Measurements from ENCODE around the gene C1orf105.

The C1orf105 gene

DNA sequence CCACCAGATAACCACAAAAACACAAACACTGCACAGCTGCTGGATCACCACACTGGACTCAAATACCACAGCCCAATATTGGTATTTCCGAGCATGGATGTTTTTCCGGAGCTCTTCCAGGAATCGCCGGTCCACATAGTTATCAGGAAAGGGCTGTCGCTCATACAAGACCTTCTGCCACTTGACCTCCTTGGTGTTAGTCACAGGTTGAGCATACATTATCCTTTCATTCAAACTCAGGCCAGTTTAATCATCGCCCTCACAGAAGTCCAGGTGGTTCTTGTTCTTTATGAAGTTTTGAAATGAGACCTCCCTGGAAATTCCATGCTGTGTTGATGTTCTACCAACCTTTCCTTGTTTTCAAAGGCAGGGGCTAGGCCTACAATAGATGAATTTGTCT lies 21.9 kb downstream of the C1orf105 start:
- TF ChIP-seq, protein P1, sequence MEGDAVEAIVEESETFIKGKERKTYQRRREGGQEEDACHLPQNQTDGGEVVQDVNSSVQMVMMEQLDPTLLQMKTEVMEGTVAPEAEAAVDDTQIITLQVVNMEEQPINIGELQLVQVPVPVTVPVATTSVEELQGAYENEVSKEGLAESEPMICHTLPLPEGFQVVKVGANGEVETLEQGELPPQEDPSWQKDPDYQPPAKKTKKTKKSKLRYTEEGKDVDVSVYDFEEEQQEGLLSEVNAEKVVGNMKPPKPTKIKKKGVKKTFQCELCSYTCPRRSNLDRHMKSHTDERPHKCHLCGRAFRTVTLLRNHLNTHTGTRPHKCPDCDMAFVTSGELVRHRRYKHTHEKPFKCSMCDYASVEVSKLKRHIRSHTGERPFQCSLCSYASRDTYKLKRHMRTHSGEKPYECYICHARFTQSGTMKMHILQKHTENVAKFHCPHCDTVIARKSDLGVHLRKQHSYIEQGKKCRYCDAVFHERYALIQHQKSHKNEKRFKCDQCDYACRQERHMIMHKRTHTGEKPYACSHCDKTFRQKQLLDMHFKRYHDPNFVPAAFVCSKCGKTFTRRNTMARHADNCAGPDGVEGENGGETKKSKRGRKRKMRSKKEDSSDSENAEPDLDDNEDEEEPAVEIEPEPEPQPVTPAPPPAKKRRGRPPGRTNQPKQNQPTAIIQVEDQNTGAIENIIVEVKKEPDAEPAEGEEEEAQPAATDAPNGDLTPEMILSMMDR (IDR thresholded peaks at IDR 0.05; ENCODE audit: extremely low read depth, missing control alignments), result no peak
- DNase-seq (ENCODE audit: low spot score), result no peak

DNA sequence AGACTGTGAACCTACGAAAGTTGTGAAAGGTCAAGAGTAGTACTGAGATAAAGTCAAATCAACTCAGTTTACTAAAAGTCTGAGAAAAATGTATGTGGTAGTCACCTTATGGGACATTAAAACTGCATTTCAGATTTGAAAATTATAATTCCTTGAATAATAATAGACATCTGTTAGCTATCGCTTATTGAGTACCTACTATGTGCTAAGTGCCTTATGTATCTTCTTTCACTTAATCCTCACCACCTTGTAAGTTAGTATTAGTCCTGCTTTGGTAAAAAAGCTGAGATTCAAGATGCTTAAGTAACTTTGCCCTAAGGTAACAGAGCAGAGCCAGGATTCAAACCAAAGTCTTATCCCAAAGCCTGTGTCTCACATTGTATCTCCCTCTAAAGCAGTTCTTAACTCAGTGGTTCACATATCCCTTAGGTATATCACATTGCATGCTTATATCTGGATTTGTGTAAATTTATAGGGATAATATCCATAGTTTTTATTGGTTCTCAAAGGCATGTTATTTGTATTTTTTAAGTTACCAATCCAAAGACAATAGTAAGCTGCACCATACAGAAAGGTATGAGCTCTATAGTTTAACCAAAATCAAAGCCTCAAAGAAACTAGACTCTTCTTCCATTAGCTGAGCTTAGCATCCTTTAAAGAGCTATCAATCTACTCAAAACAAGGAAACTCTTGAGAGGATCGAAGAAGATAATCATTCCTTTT lies 22.5 kb downstream of the C1orf105 start:
- TF ChIP-seq, protein P1 (IDR thresholded peaks at IDR 0.05; ENCODE audit: extremely low read depth, missing control alignments), result no peak
- no peak for DNase-seq (ENCODE audit: low spot score)

DNA sequence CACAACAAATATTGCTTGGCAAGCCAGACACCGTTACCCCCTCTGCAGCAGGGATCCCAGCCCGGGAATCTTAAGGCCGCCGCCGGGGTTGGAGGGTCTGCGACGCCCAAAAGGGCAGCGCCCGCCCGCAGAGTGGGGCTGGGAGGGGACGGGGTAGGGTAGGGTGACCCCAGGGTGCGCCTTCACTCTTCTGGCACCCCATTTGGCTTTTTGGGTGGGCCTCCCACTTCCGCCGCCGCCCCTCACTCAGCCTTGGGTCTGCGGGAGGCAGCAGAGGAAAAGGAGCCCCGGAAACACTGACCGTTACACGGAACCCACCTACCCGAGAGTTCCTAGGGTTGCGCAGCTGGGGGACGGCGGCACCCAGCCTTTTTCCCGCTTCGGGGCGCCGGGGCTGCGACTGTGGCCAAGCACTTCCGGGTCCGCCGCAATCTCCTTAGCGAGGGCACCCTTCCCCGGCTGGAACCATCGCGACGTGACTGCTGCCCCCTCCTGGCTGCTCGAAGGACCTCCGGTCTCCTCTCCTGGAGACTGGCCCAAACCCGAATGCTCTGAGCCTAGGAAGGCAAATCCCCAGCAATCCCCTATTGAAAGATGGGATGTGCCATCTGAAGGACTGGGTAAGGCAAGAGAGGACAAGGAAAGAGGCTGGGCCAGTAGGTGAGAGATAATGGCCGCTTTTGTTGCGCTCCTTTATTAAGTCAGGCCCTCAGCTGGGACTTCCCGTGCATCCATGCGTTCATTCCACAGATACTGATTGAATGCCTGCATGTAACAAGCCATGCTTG lies 23.4 kb downstream of the C1orf105 start, which contains the start of gene PIGC:
Gene PIGC (minus strand): TSS at position 404 of the 788 bp plus-strand sequence. CDS start 1,447 bp downstream, outside the sequence.
- TF ChIP-seq, protein P1 (IDR thresholded peaks at IDR 0.05; ENCODE audit: extremely low read depth, missing control alignments), result peak; percentile 74
- peak; percentile 91 for DNase-seq (ENCODE audit: low spot score)

DNA sequence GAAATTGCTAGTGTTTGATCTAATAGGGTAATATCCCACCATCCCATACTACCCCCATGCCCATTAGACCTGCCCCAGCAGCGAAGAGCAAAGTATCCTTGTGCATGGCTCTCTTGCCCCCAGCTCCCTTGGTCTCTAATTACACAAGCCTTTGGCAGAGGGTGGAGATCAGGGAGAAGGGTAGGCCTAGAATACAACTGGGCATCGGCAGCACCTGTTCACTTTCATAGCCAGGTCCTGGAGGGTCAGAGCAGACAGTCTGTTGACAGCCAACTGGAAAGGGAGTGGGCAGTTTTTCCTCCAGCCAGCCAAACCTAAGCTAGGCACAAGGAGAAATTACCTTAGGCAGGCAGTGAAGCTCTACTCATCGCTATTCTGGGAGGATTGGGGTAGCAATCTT lies 26.1 kb downstream of the C1orf105 start:
- TF ChIP-seq, protein P1 (IDR thresholded peaks at IDR 0.05; ENCODE audit: extremely low read depth, missing control alignments), result no peak
- DNase-seq (ENCODE audit: low spot score), result no peak

DNA sequence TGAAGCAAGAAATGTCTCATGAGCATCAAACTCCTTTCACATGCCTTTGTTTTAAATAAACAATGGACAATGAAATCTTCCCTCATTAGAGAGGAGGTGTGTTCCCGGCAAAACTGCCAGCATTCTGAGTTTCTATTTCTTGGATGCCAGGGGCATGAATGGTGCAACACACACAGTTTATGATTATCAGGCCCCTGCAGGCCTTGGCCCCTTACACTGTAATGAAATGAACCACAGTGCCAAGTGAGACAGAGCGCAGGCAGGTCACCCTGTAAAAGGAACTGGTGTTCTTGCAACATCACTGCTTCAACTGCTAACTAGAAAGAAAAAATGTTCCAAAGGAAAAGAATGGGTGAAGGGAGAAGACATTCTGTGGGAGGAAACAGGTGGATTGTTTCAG lies 27.2 kb downstream of the C1orf105 start:
- TF ChIP-seq, protein P1 (IDR thresholded peaks at IDR 0.05; ENCODE audit: extremely low read depth, missing control alignments), result no peak
- no peak for DNase-seq (ENCODE audit: low spot score)

DNA sequence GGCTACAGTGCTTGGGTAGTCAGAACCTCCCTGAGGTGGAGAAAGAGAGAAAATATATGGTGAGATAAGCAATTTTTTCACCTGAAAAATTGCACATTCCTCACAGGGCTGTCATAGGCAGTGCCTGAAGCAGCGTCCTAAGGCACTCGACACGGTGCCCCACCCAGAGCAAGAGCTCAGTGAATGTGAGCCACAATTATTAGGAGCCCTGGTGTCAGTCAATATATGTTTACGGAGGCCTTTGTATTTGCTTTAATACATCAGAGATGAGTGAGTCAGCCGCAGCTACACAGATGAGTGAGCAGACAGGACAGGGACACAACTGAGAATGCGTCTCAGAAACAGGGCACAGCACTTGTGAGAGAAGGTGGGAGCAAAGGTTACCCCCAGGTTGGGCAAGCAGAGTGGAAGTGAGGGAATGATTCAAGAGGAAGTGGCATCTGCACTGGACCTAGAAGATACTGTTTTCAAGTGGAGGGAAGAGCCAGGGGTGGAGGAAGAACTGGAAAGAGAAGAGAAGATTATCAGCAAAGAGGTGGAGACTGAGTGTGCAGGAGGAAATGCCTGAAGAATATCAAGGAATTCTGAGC lies 28.6 kb downstream of the C1orf105 start:
- no peak for DNase-seq (ENCODE audit: low spot score)
- TF ChIP-seq, protein P1 (IDR thresholded peaks at IDR 0.05; ENCODE audit: extremely low read depth, missing control alignments), result no peak

All from GM20000 (cell line).